Activated naive CD8-positive, alpha-beta T cell treated with anti-CD3 and anti-CD28 coated beads for 36 hours (primary cell): ENCODE data around the gene ZNF670. TPM values are rescaled to one million over a fixed set of nuclear protein-coding genes. Genes with fewer than 3 reads are reported as not detected.

Source experiments
- DNase-seq: peaks from one replicate; pipeline ENCODE4 v3.0.0; 2021
- H3K27ac Mint-ChIP-seq: one replicate; pipeline ENCODE4 v1.8.0; 2022; ENCODE audit warnings: mild to moderate bottlenecking, moderate library complexity, mixed read lengths
- H3K27me3 Mint-ChIP-seq: one replicate; pipeline ENCODE4 v1.8.0; 2022; ENCODE audit warnings: mild to moderate bottlenecking, mixed read lengths
- H3K36me3 Mint-ChIP-seq: one replicate; pipeline ENCODE4 v1.8.0; 2021; ENCODE audit warnings: mild to moderate bottlenecking, mixed read lengths
- H3K4me1 Mint-ChIP-seq: one replicate; pipeline ENCODE4 v1.8.0; 2021; ENCODE audit warnings: mixed read lengths
- H3K4me3 Mint-ChIP-seq: one replicate; pipeline ENCODE4 v1.8.0; 2022; ENCODE audit warnings: mild to moderate bottlenecking, moderate library complexity, mixed read lengths
- H3K9me3 Mint-ChIP-seq: one replicate; pipeline ENCODE4 v1.8.0; 2022; ENCODE audit warnings: mixed read lengths
- total RNA-seq, 2 experiments: library from RNA; stranded (reverse); gene quantifications; one replicate each; pipeline ENCODE4 v1.2.3, GENCODE V29; 2021

ZNF670 gene
- total RNA-seq, 2 experiments from 2014 or later = 5.5 to 5.9 TPM

- no peaks in the 10 kb centered on the region for H3K27me3 Mint-ChIP-seq
- DNase-seq = no peak
- no peak overlapping the region for H3K4me3 Mint-ChIP-seq
- no peaks in the 10 kb centered on the region for H3K36me3 Mint-ChIP-seq
- H3K27ac Mint-ChIP-seq = no peak overlapping the region
- peaks cover 5% of the 10 kb centered on the region for H3K9me3 Mint-ChIP-seq
- H3K4me1 Mint-ChIP-seq = no peaks in the 10 kb centered on the region
Observed at GRCh38 chr1:247088967-247089366, 10.4 kb upstream of the ZNF670 start.

GRCh38 chr1:247087256-247087655 lies 8.6 kb upstream of the ZNF670 start:
- Mint-ChIP-seq H3K4me1 (no peaks in the 10 kb centered on the region), H3K27me3 (peaks cover 7% of the 10 kb centered on the region), H3K4me3 (no peak overlapping the region), H3K36me3 (no peaks in the 10 kb centered on the region), H3K9me3 (peaks cover 4% of the 10 kb centered on the region), H3K27ac (no peak overlapping the region)
- no peak for DNase-seq

- H3K36me3 Mint-ChIP-seq = no peaks in the 10 kb centered on the region
- no peaks in the 10 kb centered on the region for H3K4me1 Mint-ChIP-seq
- H3K27ac Mint-ChIP-seq = no peak overlapping the region
- H3K4me3 Mint-ChIP-seq = no peak overlapping the region
- H3K27me3 Mint-ChIP-seq = peaks cover 9% of the 10 kb centered on the region
- no peak for DNase-seq
- peaks cover 4% of the 10 kb centered on the region for H3K9me3 Mint-ChIP-seq
Observed at GRCh38 chr1:247085310-247085709, 6.7 kb upstream of the ZNF670 start.

GRCh38 chr1:247084771-247085170 lies 6.2 kb upstream of the ZNF670 start:
- H3K4me3 Mint-ChIP-seq = no peak overlapping the region
- H3K9me3 Mint-ChIP-seq = peaks cover 4% of the 10 kb centered on the region
- no peak for DNase-seq
- peaks cover 9% of the 10 kb centered on the region for H3K27me3 Mint-ChIP-seq
- H3K27ac Mint-ChIP-seq = no peak overlapping the region
- no peaks in the 10 kb centered on the region for H3K4me1 Mint-ChIP-seq
- no peaks in the 10 kb centered on the region for H3K36me3 Mint-ChIP-seq

GRCh38 chr1:247079141-247079874 lies 697 bp upstream of the ZNF670 start:
- peaks cover 9% of the 10 kb centered on the region for H3K27me3 Mint-ChIP-seq
- H3K4me3 Mint-ChIP-seq = peak overlapping the region; percentile 87
- H3K4me1 Mint-ChIP-seq = peaks cover 18% of the 10 kb centered on the region
- peaks cover 11% of the 10 kb centered on the region for H3K9me3 Mint-ChIP-seq
- peak; percentile 16 for DNase-seq
- H3K27ac Mint-ChIP-seq = peak overlapping the region; percentile 89
- H3K36me3 Mint-ChIP-seq = peaks cover 31% of the 10 kb centered on the region

GRCh38 chr1:247077876-247078257 lies 744 bp downstream of the ZNF670 start:
- H3K4me3 Mint-ChIP-seq = peak overlapping the region; percentile 87
- H3K36me3 Mint-ChIP-seq = peaks cover 40% of the 10 kb centered on the region
- peaks cover 15% of the 10 kb centered on the region for H3K9me3 Mint-ChIP-seq
- H3K27ac Mint-ChIP-seq = peak overlapping the region; percentile 89
- H3K4me1 Mint-ChIP-seq = peaks cover 18% of the 10 kb centered on the region
- H3K27me3 Mint-ChIP-seq = peaks cover 6% of the 10 kb centered on the region
- DNase-seq = no peak

- Mint-ChIP-seq H3K9me3 (peaks cover 17% of the 10 kb centered on the region), H3K4me3 (peak overlapping the region; percentile 87), H3K27ac (no peak overlapping the region), H3K36me3 (peaks cover 43% of the 10 kb centered on the region), H3K4me1 (peaks cover 18% of the 10 kb centered on the region), H3K27me3 (peaks cover 2% of the 10 kb centered on the region)
- no peak for DNase-seq
Observed at GRCh38 chr1:247077213-247077612, 1.4 kb downstream of the ZNF670 start.

- H3K27me3 Mint-ChIP-seq = no peaks in the 10 kb centered on the region
Observed at GRCh38 chr1:247070645-247071044, 8.0 kb downstream of the ZNF670 start.

GRCh38 chr1:247064304-247064703 lies 14.3 kb downstream of the ZNF670 start:
- Mint-ChIP-seq H3K4me3 (no peak overlapping the region), H3K9me3 (peaks cover 49% of the 10 kb centered on the region), H3K36me3 (peaks cover 71% of the 10 kb centered on the region), H3K27me3 (no peaks in the 10 kb centered on the region), H3K27ac (no peak overlapping the region), H3K4me1 (no peaks in the 10 kb centered on the region)
- no peak for DNase-seq

More at GRCh38 chr1:247070645-247071044, 8.0 kb downstream of the ZNF670 start:
- Mint-ChIP-seq H3K9me3 (peaks cover 43% of the 10 kb centered on the region), H3K36me3 (peaks cover 66% of the 10 kb centered on the region), H3K27ac (no peak overlapping the region), H3K4me1 (no peaks in the 10 kb centered on the region), H3K4me3 (no peak overlapping the region)
- no peak for DNase-seq

- Mint-ChIP-seq H3K9me3 (peaks cover 59% of the 10 kb centered on the region), H3K4me3 (no peak overlapping the region), H3K36me3 (peaks cover 70% of the 10 kb centered on the region), H3K27ac (no peak overlapping the region), H3K4me1 (no peaks in the 10 kb centered on the region), H3K27me3 (no peaks in the 10 kb centered on the region)
- DNase-seq = no peak
Observed at GRCh38 chr1:247060771-247061170, 17.8 kb downstream of the ZNF670 start.

GRCh38 chr1:247056071-247056470 lies 22.5 kb downstream of the ZNF670 start:
- no peaks in the 10 kb centered on the region for H3K4me1 Mint-ChIP-seq
- no peak for DNase-seq
- H3K36me3 Mint-ChIP-seq = peaks cover 66% of the 10 kb centered on the region
- peaks cover 73% of the 10 kb centered on the region for H3K9me3 Mint-ChIP-seq
- H3K27ac Mint-ChIP-seq = no peak overlapping the region
- no peak overlapping the region for H3K4me3 Mint-ChIP-seq
- H3K27me3 Mint-ChIP-seq = no peaks in the 10 kb centered on the region

GRCh38 chr1:247054992-247055415 lies 23.6 kb downstream of the ZNF670 start:
- Mint-ChIP-seq H3K4me1 (no peaks in the 10 kb centered on the region), H3K36me3 (peaks cover 72% of the 10 kb centered on the region), H3K4me3 (no peak overlapping the region), H3K27ac (no peak overlapping the region), H3K27me3 (no peaks in the 10 kb centered on the region), H3K9me3 (peaks cover 75% of the 10 kb centered on the region)
- no peak for DNase-seq

GRCh38 chr1:247047702-247048101 lies 30.9 kb downstream of the ZNF670 start:
- H3K27me3 Mint-ChIP-seq = no peaks in the 10 kb centered on the region
- no peak for DNase-seq
- peaks cover 76% of the 10 kb centered on the region for H3K36me3 Mint-ChIP-seq
- H3K27ac Mint-ChIP-seq = no peak overlapping the region
- H3K9me3 Mint-ChIP-seq = peaks cover 67% of the 10 kb centered on the region
- no peak overlapping the region for H3K4me3 Mint-ChIP-seq
- H3K4me1 Mint-ChIP-seq = no peaks in the 10 kb centered on the region

- H3K4me3 Mint-ChIP-seq = no peak overlapping the region
- H3K27ac Mint-ChIP-seq = no peak overlapping the region
- peaks cover 76% of the 10 kb centered on the region for H3K36me3 Mint-ChIP-seq
- H3K4me1 Mint-ChIP-seq = no peaks in the 10 kb centered on the region
- no peaks in the 10 kb centered on the region for H3K27me3 Mint-ChIP-seq
- no peak for DNase-seq
- peaks cover 67% of the 10 kb centered on the region for H3K9me3 Mint-ChIP-seq
Observed at GRCh38 chr1:247047260-247047659, 31.4 kb downstream of the ZNF670 start.

GRCh38 chr1:247043406-247043805 lies 35.2 kb downstream of the ZNF670 start:
- Mint-ChIP-seq H3K4me1 (no peaks in the 10 kb centered on the region), H3K36me3 (peaks cover 88% of the 10 kb centered on the region), H3K27me3 (no peaks in the 10 kb centered on the region), H3K27ac (no peak overlapping the region), H3K9me3 (peaks cover 51% of the 10 kb centered on the region), H3K4me3 (no peak overlapping the region)
- no peak for DNase-seq
